GM19043 (cell line): ENCODE data around the gene CYP3A5.
"Not testable (repeated sequence)": the region's sequence is repeated elsewhere in the genome, so short reads cannot be mapped to it uniquely, and the experiment has no call there.

Source experiments
- ATAC-seq: cut with Tn5 transposase; IDR thresholded peaks from one replicate; pipeline ENCODE4 v1.9.1; 2021; ENCODE audit warnings: low read depth; ENCODE audit not compliant: unreplicated experiment

CYP3A5 gene

GRCh38 chr7:99643464-99643863 lies 36.3 kb downstream of the CYP3A5 start:
- no peak for ATAC-seq

GRCh38 chr7:99642027-99642426 lies 37.8 kb downstream of the CYP3A5 start:
- no peak for ATAC-seq

GRCh38 chr7:99639267-99639666 lies 40.5 kb downstream of the CYP3A5 start:
- no peak for ATAC-seq

- no peak for ATAC-seq
These were observed 41.1 kb downstream of the CYP3A5 start for GRCh38 chr7:99638731-99639130.

GRCh38 chr7:99637414-99637813 lies 42.4 kb downstream of the CYP3A5 start:
- not testable (repeated sequence) for ATAC-seq

- no peak for ATAC-seq
These were observed 48.3 kb downstream of the CYP3A5 start for GRCh38 chr7:99631295-99632109.

- no peak for ATAC-seq
These were observed 50.2 kb downstream of the CYP3A5 start for GRCh38 chr7:99629643-99630042.

- no peak for ATAC-seq
These were observed 51.0 kb downstream of the CYP3A5 start for GRCh38 chr7:99628471-99629465.

- no peak for ATAC-seq
These were observed 52.3 kb downstream of the CYP3A5 start for GRCh38 chr7:99627513-99627912.

- ATAC-seq = no peak
These were observed 53.1 kb downstream of the CYP3A5 start for GRCh38 chr7:99626661-99627060.

- no peak for ATAC-seq
These were observed 53.8 kb downstream of the CYP3A5 start for GRCh38 chr7:99625961-99626360.

- no peak for ATAC-seq
These were observed 54.5 kb downstream of the CYP3A5 start for GRCh38 chr7:99625321-99625720.

GRCh38 chr7:99624484-99624883 lies 55.3 kb downstream of the CYP3A5 start:
- ATAC-seq = no peak

GRCh38 chr7:99623702-99624447 lies 55.9 kb downstream of the CYP3A5 start:
- no peak for ATAC-seq

- ATAC-seq = no peak
These were observed 56.6 kb downstream of the CYP3A5 start for GRCh38 chr7:99623091-99623693.

- no peak for ATAC-seq
These were observed 57.2 kb downstream of the CYP3A5 start for GRCh38 chr7:99622596-99622995.

- ATAC-seq = no peak
These were observed 58.5 kb downstream of the CYP3A5 start for GRCh38 chr7:99621271-99621670.

GRCh38 chr7:99619571-99620130 lies 60.1 kb downstream of the CYP3A5 start:
- no peak for ATAC-seq

- ATAC-seq = no peak
These were observed 61.1 kb downstream of the CYP3A5 start for GRCh38 chr7:99618726-99619125.

- ATAC-seq = no peak
These were observed 62.5 kb downstream of the CYP3A5 start for GRCh38 chr7:99617192-99617781.
